Measurements from ENCODE around the gene SYT1.

Gene SYT1

DNA sequence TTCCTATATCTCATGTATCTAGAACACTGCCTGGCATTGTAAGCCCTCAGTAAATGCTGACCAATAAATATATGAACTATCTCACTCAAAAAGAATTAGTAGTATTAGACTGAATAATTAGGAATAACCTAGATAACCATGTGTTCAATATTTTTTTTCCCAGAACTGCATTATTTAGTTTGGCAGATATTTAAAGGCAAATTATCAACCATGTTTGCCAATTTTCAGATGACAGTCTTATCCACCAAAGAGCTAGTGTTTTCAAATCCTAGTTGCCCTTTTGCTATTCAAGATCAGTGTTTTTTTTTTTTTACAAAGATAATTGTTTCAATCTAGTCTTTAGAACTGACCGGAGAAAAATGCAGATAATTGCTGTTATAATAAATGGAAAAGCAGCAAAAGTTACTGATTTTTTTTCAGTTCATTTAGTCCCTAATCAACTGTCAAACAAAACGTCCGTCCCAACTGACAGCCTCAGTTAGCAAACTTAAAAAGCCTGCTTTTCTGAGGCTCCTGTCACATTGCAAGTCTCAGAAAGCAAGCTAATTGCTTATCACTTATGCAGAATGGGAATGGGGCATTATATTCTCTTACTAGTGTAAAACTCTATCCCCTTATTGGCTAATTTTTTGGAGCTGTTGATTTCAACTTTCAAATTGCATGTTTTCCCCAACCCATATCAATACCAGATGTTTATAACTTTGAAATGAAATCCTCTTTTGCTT lies 623.0 kb downstream of the SYT1 start:
- no peak overlapping the region for H3K4me3 ChIP-seq (ENCODE audit: control insufficient read depth, low read depth, low read length)
- TF ChIP-seq, protein P1, sequence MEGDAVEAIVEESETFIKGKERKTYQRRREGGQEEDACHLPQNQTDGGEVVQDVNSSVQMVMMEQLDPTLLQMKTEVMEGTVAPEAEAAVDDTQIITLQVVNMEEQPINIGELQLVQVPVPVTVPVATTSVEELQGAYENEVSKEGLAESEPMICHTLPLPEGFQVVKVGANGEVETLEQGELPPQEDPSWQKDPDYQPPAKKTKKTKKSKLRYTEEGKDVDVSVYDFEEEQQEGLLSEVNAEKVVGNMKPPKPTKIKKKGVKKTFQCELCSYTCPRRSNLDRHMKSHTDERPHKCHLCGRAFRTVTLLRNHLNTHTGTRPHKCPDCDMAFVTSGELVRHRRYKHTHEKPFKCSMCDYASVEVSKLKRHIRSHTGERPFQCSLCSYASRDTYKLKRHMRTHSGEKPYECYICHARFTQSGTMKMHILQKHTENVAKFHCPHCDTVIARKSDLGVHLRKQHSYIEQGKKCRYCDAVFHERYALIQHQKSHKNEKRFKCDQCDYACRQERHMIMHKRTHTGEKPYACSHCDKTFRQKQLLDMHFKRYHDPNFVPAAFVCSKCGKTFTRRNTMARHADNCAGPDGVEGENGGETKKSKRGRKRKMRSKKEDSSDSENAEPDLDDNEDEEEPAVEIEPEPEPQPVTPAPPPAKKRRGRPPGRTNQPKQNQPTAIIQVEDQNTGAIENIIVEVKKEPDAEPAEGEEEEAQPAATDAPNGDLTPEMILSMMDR (conservative IDR thresholded peaks at IDR 0.05; ENCODE audit: control insufficient read depth, insufficient read depth, low read depth, low read length), result no peak
- no peak for DNase-seq (ENCODE audit: low read depth)
